Astrocyte of the spinal cord (primary cell): ENCODE measurements around the gene OSBPL9.

ENCODE experiments used
- DNase-seq: peaks from one replicate; pipeline ENCODE4 v3.0.0; 2011; ENCODE audit warnings: low read depth, low spot score
- H3K4me3 ChIP-seq: 2 replicates; pipeline ENCODE4 v1.5.1; 2011; ENCODE audit warnings: low read depth, mild to moderate bottlenecking, low read length, moderate library complexity
- CTCF ChIP-seq: IDR thresholded peaks from 2 replicates; pipeline ENCODE4 v1.5.1; 2012; ENCODE audit warnings: low read depth, mild to moderate bottlenecking, low read length, inconsistent platforms
- in situ Hi-C: cut with HindIII; loops from 2 replicates; pipeline ENCODE4 v1.10.0; 2017; ENCODE audit warnings: low sequenced_read_pairs

OSBPL9 gene

GRCh38 chr1:51741121-51741681 is 124.3 kb downstream of the OSBPL9 start:
- no peak overlapping the region for H3K4me3 ChIP-seq
- DNase-seq = no peak
- in situ Hi-C loops = no loop called here
- TF ChIP-seq CTCF = no peak

GRCh38 chr1:51744506-51745303 is 127.8 kb downstream of the OSBPL9 start:
- no peak overlapping the region for H3K4me3 ChIP-seq
- in situ Hi-C loops = no loop called here
- no peak for TF ChIP-seq CTCF
- DNase-seq = no peak

GRCh38 chr1:51745304-51745570 is 128.3 kb downstream of the OSBPL9 start:
- no peak overlapping the region for H3K4me3 ChIP-seq
- no peak for DNase-seq
- in situ Hi-C loops = no loop called here
- no peak for TF ChIP-seq CTCF

GRCh38 chr1:51749151-51749550 is 132.3 kb downstream of the OSBPL9 start:
- in situ Hi-C loops = no loop called here
- H3K4me3 ChIP-seq = no peak overlapping the region
- no peak for DNase-seq
- no peak for TF ChIP-seq CTCF

GRCh38 chr1:51750218-51750617 is 133.3 kb downstream of the OSBPL9 start:
- peak; percentile 47 for DNase-seq
- in situ Hi-C loops = no loop called here
- H3K4me3 ChIP-seq = no peak overlapping the region
- TF ChIP-seq CTCF = no peak

GRCh38 chr1:51750729-51751128 is 133.8 kb downstream of the OSBPL9 start:
- DNase-seq = no peak
- no peak for TF ChIP-seq CTCF
- H3K4me3 ChIP-seq = no peak overlapping the region
- in situ Hi-C loops = no loop called here
